SH-SY5Y (cell line): Measurements from ENCODE around the gene ZNF564.

Experiments used
- GATA2 ChIP-seq: IDR thresholded peaks from 2 replicates; pipeline ENCODE4 v1.6.1; 2011; ENCODE audit warnings: mild to moderate bottlenecking, low read depth, low read length
- GATA3 ChIP-seq: IDR thresholded peaks from 2 replicates; pipeline ENCODE4 v1.6.1; 2011; ENCODE audit warnings: low read depth, mild to moderate bottlenecking, low read length, moderate library complexity

Gene ZNF564

DNA sequence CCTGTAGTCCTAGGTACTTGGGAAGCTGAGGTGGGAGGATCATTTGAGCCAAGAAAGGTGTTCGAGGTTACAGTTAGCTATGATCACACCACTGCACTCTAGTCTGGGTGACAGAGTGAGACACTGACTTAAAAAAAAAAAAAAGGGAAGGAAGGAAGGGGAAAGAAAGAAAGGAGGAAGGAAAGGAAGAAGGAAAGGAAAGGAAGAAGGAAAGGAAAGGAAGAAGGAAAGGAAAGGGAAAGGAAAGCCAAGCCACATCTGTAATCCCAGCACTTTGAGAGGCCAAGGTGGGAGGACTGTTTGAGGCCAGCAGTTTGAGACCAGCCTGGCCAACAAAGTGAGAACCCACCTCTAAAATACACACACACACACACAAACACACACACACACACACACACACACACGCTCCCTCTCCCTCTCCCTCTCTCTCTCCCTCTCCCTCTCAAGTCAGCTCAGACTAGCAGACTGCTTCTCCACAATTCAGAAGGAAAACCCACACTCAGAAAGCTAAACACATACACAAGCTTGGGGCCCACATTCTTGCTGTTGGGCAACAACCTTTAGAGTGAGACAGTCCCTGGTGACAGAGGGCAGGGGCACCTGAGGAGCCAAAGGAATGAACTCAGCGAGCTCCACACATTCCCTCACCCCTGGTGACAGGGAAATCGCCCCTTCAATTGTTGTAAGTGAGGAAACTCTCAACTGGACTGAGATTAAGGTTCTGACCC, 69.3 kb downstream of the ZNF564 start:
- TF ChIP-seq GATA3: no peak
- no peak for TF ChIP-seq GATA2

DNA sequence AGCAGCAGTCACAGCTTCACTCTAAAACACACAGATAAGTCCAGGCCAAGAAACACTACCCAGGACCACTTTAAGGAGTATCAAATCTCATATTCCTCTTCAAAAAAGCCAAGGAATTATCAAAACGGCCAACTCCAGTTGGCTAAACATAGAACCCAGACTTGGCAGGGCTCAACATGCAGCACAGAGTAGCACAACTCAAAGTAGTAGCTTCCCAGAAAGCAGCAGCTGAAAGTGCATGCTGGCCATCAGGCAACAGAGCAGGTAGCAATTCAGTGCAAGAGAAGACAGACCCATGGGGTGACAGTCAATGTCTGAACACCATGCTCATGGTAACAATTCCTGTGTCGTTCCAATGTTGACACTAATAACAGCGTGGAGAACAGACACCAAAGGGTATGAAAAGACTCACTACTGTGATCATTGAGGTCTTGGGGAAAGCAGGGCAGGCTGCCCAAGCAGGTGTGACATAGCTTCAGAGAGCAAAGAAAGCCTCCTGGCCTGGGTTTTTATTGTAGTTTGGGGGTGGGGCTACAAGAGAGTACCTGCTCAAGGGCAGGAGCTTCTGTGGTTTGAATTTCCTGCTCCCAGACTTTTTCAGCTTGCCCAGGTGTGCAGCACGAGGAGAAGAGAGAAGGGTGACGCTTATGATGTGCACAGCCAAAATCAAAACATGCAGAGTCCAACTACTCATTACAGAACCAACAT, 72.9 kb downstream of the ZNF564 start:
- TF ChIP-seq GATA3 (no peak), GATA2 (no peak)
